ENCODE measurements around the gene LAMA1.

DNA sequence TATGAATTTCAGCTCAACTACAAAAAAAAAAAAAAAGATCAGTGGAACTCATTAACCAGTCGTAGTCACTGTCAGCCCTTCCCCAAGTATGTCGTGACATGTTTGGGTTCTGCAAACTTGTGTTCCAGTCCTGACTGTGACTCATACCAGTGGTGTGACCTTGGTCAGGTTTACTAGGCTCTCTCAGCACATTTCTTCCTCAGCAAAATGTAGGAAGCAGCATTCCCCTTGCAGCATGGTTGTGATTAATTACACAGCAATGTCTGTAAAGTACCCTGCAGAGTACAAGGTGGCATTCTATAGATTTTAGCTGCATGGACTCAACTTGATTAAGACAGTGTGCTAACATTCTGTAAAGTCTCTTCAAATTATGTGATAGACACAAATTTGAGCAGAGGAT is 156.9 kb downstream of the LAMA1 start:
- TF ChIP-seq, protein P1, sequence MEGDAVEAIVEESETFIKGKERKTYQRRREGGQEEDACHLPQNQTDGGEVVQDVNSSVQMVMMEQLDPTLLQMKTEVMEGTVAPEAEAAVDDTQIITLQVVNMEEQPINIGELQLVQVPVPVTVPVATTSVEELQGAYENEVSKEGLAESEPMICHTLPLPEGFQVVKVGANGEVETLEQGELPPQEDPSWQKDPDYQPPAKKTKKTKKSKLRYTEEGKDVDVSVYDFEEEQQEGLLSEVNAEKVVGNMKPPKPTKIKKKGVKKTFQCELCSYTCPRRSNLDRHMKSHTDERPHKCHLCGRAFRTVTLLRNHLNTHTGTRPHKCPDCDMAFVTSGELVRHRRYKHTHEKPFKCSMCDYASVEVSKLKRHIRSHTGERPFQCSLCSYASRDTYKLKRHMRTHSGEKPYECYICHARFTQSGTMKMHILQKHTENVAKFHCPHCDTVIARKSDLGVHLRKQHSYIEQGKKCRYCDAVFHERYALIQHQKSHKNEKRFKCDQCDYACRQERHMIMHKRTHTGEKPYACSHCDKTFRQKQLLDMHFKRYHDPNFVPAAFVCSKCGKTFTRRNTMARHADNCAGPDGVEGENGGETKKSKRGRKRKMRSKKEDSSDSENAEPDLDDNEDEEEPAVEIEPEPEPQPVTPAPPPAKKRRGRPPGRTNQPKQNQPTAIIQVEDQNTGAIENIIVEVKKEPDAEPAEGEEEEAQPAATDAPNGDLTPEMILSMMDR (IDR thresholded peaks at IDR 0.05 in 2 of 3, conservative IDR thresholded peaks at IDR 0.05 in 1 of 3; ENCODE audit: control insufficient read depth in 2 of 3, extremely low read depth in 1 of 3, insufficient read depth in 1 of 3, low read depth in 3 of 3, low read length in 3 of 3), result no peak
- TF ChIP-seq CEBPB (IDR thresholded peaks at IDR 0.05; ENCODE audit: borderline replicate concordance in 1 of 2, low read depth in 2 of 2, low read length in 2 of 2), result no peak
- TF ChIP-seq TBL1XR1 (IDR thresholded peaks at IDR 0.05; ENCODE audit: low read depth, low read length), result no peak

Measured in GM12878 (cell line).